GM12873 (cell line): ENCODE measurements around the gene TECPR1.

Experiments
- CTCF ChIP-seq: IDR thresholded peaks from 2 replicates; pipeline ENCODE4 v1.5.1; 2012; ENCODE audit warnings: low read depth, mild to moderate bottlenecking, moderate library complexity, low read length, control low read depth; ENCODE audit not compliant: insufficient read depth; ENCODE audit errors: missing control alignments

The TECPR1 gene

GRCh38 chr7:98286701-98287485, 34.9 kb upstream of the TECPR1 start:
- no peak for TF ChIP-seq CTCF

- no peak for TF ChIP-seq CTCF
Observed at GRCh38 chr7:98286093-98286539, 34.1 kb upstream of the TECPR1 start.

DNA sequence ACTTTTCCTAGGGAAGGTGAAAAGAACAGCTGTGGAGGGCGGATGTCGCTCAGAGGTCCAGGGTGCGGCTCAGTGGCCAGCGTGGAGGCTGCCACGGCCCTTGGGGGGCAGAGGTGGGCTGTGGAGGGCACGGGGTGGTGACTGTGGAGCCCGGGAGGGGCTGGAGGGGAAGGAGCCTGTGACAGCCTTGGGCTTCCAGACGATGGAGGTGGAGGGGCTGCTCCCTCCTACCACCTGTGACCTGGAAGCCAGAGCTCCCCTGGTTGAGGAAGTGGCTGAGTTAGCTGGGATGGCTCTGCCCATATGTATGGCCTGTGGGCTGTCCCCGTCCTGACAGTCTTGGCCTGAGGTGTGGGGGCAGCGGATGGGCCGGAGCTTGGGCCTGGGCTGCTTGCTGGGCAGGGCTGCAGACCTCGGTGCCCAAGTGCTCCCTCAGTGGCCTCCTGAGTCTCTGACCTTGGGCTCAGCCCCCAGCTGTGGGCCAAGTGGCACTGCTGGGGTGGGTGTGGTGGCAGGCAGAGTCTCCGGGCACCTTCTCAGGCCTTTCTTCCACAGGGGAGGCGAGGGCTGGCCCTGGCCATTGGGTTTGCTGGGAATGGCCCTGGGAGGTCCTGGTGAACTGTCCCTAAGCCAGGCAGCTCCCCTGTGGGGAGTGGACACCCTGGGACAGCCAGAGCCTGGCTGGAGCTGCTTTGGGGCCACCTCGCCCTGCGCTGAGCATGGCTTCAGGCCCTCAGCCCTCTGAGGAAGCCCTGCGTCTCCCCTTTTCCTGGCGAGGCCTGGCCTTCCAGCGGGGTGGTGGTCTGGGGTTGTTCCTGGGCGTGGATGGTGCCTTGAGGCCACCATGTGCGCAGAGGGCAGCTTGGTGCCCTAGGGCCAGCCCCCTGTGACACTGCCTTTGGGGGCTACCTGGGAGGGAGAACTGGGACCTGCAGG, 33.4 kb upstream of the TECPR1 start:
- TF ChIP-seq CTCF, result no peak

- TF ChIP-seq CTCF, result no peak
Observed at GRCh38 chr7:98284335-98285036, 32.5 kb upstream of the TECPR1 start.

DNA sequence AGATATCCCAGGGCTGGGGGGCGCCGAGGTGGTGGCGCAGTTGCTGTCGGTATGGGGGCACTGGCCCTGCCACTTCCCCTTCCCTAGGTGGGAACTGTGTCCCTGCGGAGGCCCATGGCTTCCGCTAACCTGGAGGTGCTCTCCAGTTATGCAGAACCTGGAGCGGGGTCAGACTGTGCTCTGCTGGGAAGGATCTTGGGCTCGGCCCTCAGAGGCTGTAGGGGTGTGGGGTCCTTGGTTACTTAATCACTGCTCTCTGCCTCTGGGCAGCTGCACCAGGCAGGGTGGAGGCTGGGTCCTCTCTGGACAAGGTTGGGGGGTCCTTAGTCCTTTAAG, 31.8 kb upstream of the TECPR1 start:
- TF ChIP-seq CTCF, result no peak

GRCh38 chr7:98283127-98283886, 31.3 kb upstream of the TECPR1 start:
- no peak for TF ChIP-seq CTCF
